ENCODE data around the gene POLA1. TPM values are rescaled to one million over a fixed set of nuclear protein-coding genes. Genes with fewer than 3 reads are reported as not detected.

POLA1 gene
- total RNA-seq, 4 donors from 2014 or later, result 8.5 to 18.9 (median 8.8) TPM

GRCh38 chrX:24837966-24838365, 144.2 kb downstream of the POLA1 start:
- Histone ChIP-seq H3K4me3 (replicated peaks in 1 of 3) (no peak overlapping the region), H3K4me1 (peaks cover 11 to 12% of the 10 kb centered on the region in 2 donors), H3K27me3 (no peaks in the 10 kb centered on the region), H3K36me3 (no peaks in the 10 kb centered on the region), H3K9me3 (no peaks in the 10 kb centered on the region), H3K27ac (no peak overlapping the region)
- no peak for DNase-seq
- no peak for TF ChIP-seq CTCF (IDR thresholded peaks at IDR 0.05)
- no peak for TF ChIP-seq POLR2A (IDR thresholded peaks at IDR 0.05)
- intact Hi-C loops (cut with DNase I), result loop anchor here (10.0 kb wide), 1 partner anchor 307 kb away; no protein-coding TSS in a partner anchor

GRCh38 chrX:24838629-24839028, 144.9 kb downstream of the POLA1 start:
- intact Hi-C loops (cut with DNase I), result loop anchor here (10.0 kb wide), 1 partner anchor 306 kb away; no protein-coding TSS in a partner anchor
- Histone ChIP-seq H3K4me3 (replicated peaks in 1 of 3) (no peak overlapping the region), H3K27me3 (no peaks in the 10 kb centered on the region), H3K27ac (peak overlapping the region in 2 of 3 donors; percentile 12 to 29), H3K9me3 (no peaks in the 10 kb centered on the region), H3K36me3 (no peaks in the 10 kb centered on the region), H3K4me1 (peaks cover 11 to 12% of the 10 kb centered on the region in 2 donors)
- TF ChIP-seq CTCF (IDR thresholded peaks at IDR 0.05), result peak in 3 of 6 experiments; percentile 43 to 59 (median 49)
- TF ChIP-seq POLR2A (IDR thresholded peaks at IDR 0.05), result no peak
- no peak for DNase-seq
- WGBS, 2 donors, result 51 to 55% methylated on average over 3 of the region's 3 CpGs

- Histone ChIP-seq H3K4me1 (peaks cover 11 to 12% of the 10 kb centered on the region in 2 donors), H3K27ac (peak overlapping the region in 2 of 3 donors; percentile 12 to 29), H3K27me3 (no peaks in the 10 kb centered on the region), H3K9me3 (no peaks in the 10 kb centered on the region), H3K36me3 (no peaks in the 10 kb centered on the region), H3K4me3 (replicated peaks in 1 of 3) (no peak overlapping the region)
- DNase-seq, result peak; percentile 75 to 78
- intact Hi-C loops (cut with DNase I), result loop anchor here (10.0 kb wide), 1 partner anchor 305 kb away; no protein-coding TSS in a partner anchor
- TF ChIP-seq CTCF (IDR thresholded peaks at IDR 0.05) (no peak), POLR2A (IDR thresholded peaks at IDR 0.05) (no peak)
- whole genome bisulfite sequencing, 2 donors, result 17 to 26% methylated on average over 4 of the region's 4 CpGs
These were observed 145.6 kb downstream of the POLA1 start for GRCh38 chrX:24839331-24839730.

GRCh38 chrX:24842486-24842885, 148.8 kb downstream of the POLA1 start:
- DNase-seq, result no peak
- WGBS, 2 donors, result 67 to 82% methylated on average over 5 of the region's 5 CpGs

More at GRCh38 chrX:24842486-24842885, 148.8 kb downstream of the POLA1 start:
- intact Hi-C loops (cut with DNase I), result loop anchor here (10.0 kb wide), 1 partner anchor 182 kb away; no protein-coding TSS in a partner anchor
- Histone ChIP-seq H3K27me3 (no peaks in the 10 kb centered on the region), H3K4me3 (replicated peaks in 1 of 3) (no peak overlapping the region), H3K36me3 (no peaks in the 10 kb centered on the region), H3K9me3 (no peaks in the 10 kb centered on the region), H3K4me1 (peaks cover 12 to 29% of the 10 kb centered on the region in 2 donors), H3K27ac (peak overlapping the region in 2 of 3 donors; percentile 15 to 41)
- TF ChIP-seq CTCF (IDR thresholded peaks at IDR 0.05) (no peak), POLR2A (IDR thresholded peaks at IDR 0.05) (no peak)

Data from thyroid gland (tissue), 4 donors.